HepG2 (cell line): Measurements from ENCODE around the gene ZBTB2. TPM values are rescaled to one million over a fixed set of nuclear protein-coding genes. Genes with fewer than 3 reads are reported as not detected.
A peak's percentile ranks its signal among the peaks of the same experiment; 100 is the strongest.

ENCODE experiments used
- ATRX ChIP-seq: sonication (generic); formaldehyde crosslinking; IDR thresholded peaks from 2 replicates; pipeline ENCODE4 v1.4.0; 2020; ENCODE audit warnings: missing genetic modification reagents, borderline replicate concordance
- EEA1 ChIP-seq: sonication (generic); formaldehyde crosslinking; IDR thresholded peaks from 2 replicates; pipeline ENCODE4 v1.5.1; 2020; ENCODE audit warnings: mild to moderate bottlenecking, missing genetic modification reagents, borderline replicate concordance
- ERF ChIP-seq: IDR thresholded peaks from 2 replicates; pipeline ENCODE4 v1.6.1; 2018; ENCODE audit warnings: missing biosample characterization, missing genetic modification reagents
- FOXC1 ChIP-seq: sonication (generic); formaldehyde crosslinking; IDR thresholded peaks from 2 replicates; pipeline ENCODE4 v1.8.0; 2022; ENCODE audit warnings: mild to moderate bottlenecking, missing genetic modification reagents, borderline replicate concordance
- FOXK1 ChIP-seq: sonication (generic); formaldehyde crosslinking; IDR thresholded peaks from 2 replicates; pipeline ENCODE4 v1.4.0; 2020; ENCODE audit warnings: low read depth, missing genetic modification reagents, borderline replicate concordance
- HIC2 ChIP-seq: sonication (generic); formaldehyde crosslinking; IDR thresholded peaks from 2 replicates; pipeline ENCODE4 v1.9.0; 2022; ENCODE audit warnings: low read depth, missing genetic modification reagents
- HMG20B ChIP-seq: conservative IDR thresholded peaks from 2 replicates; pipeline ENCODE4 v1.6.1; 2016; ENCODE audit warnings: missing genetic modification reagents, missing compliant biosample characterization
- HNRNPH1 ChIP-seq: fragments of 200-400 bp; formaldehyde crosslinking; optimal IDR thresholded peaks from 2 replicates; pipeline ENCODE3; 2017; ENCODE audit warnings: mild to moderate bottlenecking, low read depth, low read length
- JUN ChIP-seq: sonication (generic); formaldehyde crosslinking; IDR thresholded peaks from 2 replicates; pipeline ENCODE4 v1.4.0; 2020; ENCODE audit warnings: mild to moderate bottlenecking, missing genetic modification reagents
- MLLT10 ChIP-seq: sonication (generic); formaldehyde crosslinking; IDR thresholded peaks from 2 replicates; pipeline ENCODE4 v1.4.0; 2020; ENCODE audit warnings: missing genetic modification reagents
- NR1H2 ChIP-seq: sonication (generic); formaldehyde crosslinking; IDR thresholded peaks from 2 replicates; pipeline ENCODE4 v1.8.1; 2022; ENCODE audit warnings: low read depth, missing genetic modification reagents, borderline replicate concordance
- RERE ChIP-seq: IDR thresholded peaks from 2 replicates; pipeline ENCODE4 v1.6.1; 2016; ENCODE audit warnings: low read depth, missing genetic modification reagents, missing compliant biosample characterization
- U2AF2 ChIP-seq: fragments of 200-400 bp; formaldehyde crosslinking; IDR thresholded peaks from 2 replicates; pipeline ENCODE4 v1.6.1; 2017; ENCODE audit warnings: low read depth, mild to moderate bottlenecking, low read length
- ZBTB42 ChIP-seq: sonication (generic); formaldehyde crosslinking; IDR thresholded peaks from 2 replicates; pipeline ENCODE4 v1.5.0; 2020; ENCODE audit warnings: mild to moderate bottlenecking, missing genetic modification reagents
- ZFP90 ChIP-seq: sonication (generic); formaldehyde crosslinking; IDR thresholded peaks from 2 replicates; pipeline ENCODE4 v1.8.0; 2022; ENCODE audit warnings: missing genetic modification reagents, mild to moderate bottlenecking, inconsistent platforms, borderline replicate concordance
- ZNF460 ChIP-seq: sonication (generic); formaldehyde crosslinking; IDR thresholded peaks from 2 replicates; pipeline ENCODE4 v1.5.1; 2020; ENCODE audit warnings: missing genetic modification reagents, mild to moderate bottlenecking, borderline replicate concordance
- ZNF530 ChIP-seq: sonication (generic); formaldehyde crosslinking; IDR thresholded peaks from 2 replicates; pipeline ENCODE4 v1.5.0; 2020; ENCODE audit warnings: low read depth, mild to moderate bottlenecking, missing genetic modification reagents
- ZNF574 ChIP-seq: sonication (generic); formaldehyde crosslinking; IDR thresholded peaks from 2 replicates; pipeline ENCODE4 v1.4.0; 2020; ENCODE audit warnings: missing genetic modification reagents
- polyA plus RNA-seq, 8 experiments: library from polyadenylated mRNA; depleted of rRNA in 3 of 8; stranded (reverse) in 7 of 8; unstranded in 1 of 8; fragments of >200 nt; fragmentation: Illumina TruSeq in 4 of 8; extraction: Trizol in 4 of 8; gene quantifications; 2 replicates each; pipeline versions ENCODE4 v1.2.1 to v1.2.3, GENCODE V29; 2011 to 2016; ENCODE audit warnings: low read depth in 4 of 8, missing spikeins in 1 of 8, mixed read lengths in 1 of 8; ENCODE audit not compliant: insufficient read depth in 1 of 8
- total RNA-seq, 5 experiments: library from RNA; depleted of rRNA; stranded (reverse); fragments of >200 nt; fragmentation: Illumina TruSeq; extraction: Trizol; gene quantifications; 2 replicates each; pipeline ENCODE4 v1.2.3, GENCODE V29; 2016; ENCODE audit warnings: low read depth in 1 of 5

Gene ZBTB2
- total and polyA plus RNA-seq, 2 of the 13 experiments (the other 11 are each of a cell fraction or from before 2014, with no cell fraction given): 15.4 to 22.8 TPM

GRCh38 chr6:151389618-151390275, 1.6 kb downstream of the ZBTB2 start (continued):
- TF ChIP-seq ZFP90 (CRISPR knock-in tag) (peak; percentile 95), ATRX (CRISPR knock-in tag) (no peak), JUN (CRISPR knock-in tag) (no peak), FOXK1 (CRISPR knock-in tag) (no peak; the same call in 1 of the 2 replicates), FOXC1 (peak; percentile 28; the same call in 1 of the 2 replicates), RERE (no peak), HNRNPH1 (no peak), EEA1 (CRISPR knock-in tag) (no peak; the same call in 1 of the 2 replicates), NR1H2 (CRISPR knock-in tag) (0 out of 2 replicates have a peak, but pooled peaks have one; percentile 37), ZNF574 (CRISPR knock-in tag) (peak; percentile 88), HIC2 (no peak), ZBTB42 (0 out of 2 replicates have a peak, but pooled peaks have one; percentile 68), HMG20B (no peak), ZNF530 (CRISPR knock-in tag) (peak; percentile 84; the same call in 1 of the 2 replicates), U2AF2 (no peak), ZNF460 (no peak), MLLT10 (CRISPR knock-in tag) (no peak), ERF (CRISPR knock-in tag) (no peak; the same call in none of the 2 replicates)
